ENCODE results near the gene APBB2.
A peak's percentile ranks its signal among the peaks of the same experiment; 100 is the strongest.
"Not testable (repeated sequence)": the region's sequence is repeated elsewhere in the genome, so short reads cannot be mapped to it uniquely, and the experiment has no call there.

APBB2 gene

GRCh38 chr4:41052287-41052686, 162.1 kb downstream of the APBB2 start:
- no CpG with 5 or more reads among the region's 5 CpGs for WGBS (ENCODE audit: extremely low coverage, insufficient coverage, insufficient read length)
- no peak overlapping the region for H3K27ac ChIP-seq (ENCODE audit: low read depth, low read length)
- peaks cover 3 to 7% of the 10 kb centered on the region in 2 experiments for H3K4me1 ChIP-seq (ENCODE audit: control insufficient read depth in 1 of 2, insufficient read depth in 2 of 2, low read length in 2 of 2)
- no peak overlapping the region for H3K9ac ChIP-seq (ENCODE audit: low read length)
- no peak overlapping the region for H3K4me2 ChIP-seq (ENCODE audit: low read length)
- H3K14ac ChIP-seq (ENCODE audit: low read length), result no peak overlapping the region
- no peaks in the 10 kb centered on the region for H3K9me3 ChIP-seq (ENCODE audit: insufficient read depth, low read depth, low read length)
- H4K8ac ChIP-seq (ENCODE audit: low read depth, low read length), result no peak overlapping the region
- no peak overlapping the region for H4K12ac ChIP-seq (ENCODE audit: low read depth, low read length)
- no peak overlapping the region for H3K18ac ChIP-seq (ENCODE audit: low read length)
- no peak overlapping the region for H3K23ac ChIP-seq (ENCODE audit: low read length)
- H3K36me3 ChIP-seq (ENCODE audit: control insufficient read depth in 1 of 2, insufficient read depth in 2 of 2, low read length in 2 of 2), result peaks cover 2 to 3% of the 10 kb centered on the region in 2 experiments
- H3K79me1 ChIP-seq (ENCODE audit: low read length), result no peaks in the 10 kb centered on the region
- H2BK12ac ChIP-seq (ENCODE audit: low read length), result no peak overlapping the region
- DNase-seq, result peak; percentile 7 to 61
- no peak overlapping the region for H2BK120ac ChIP-seq (ENCODE audit: insufficient read depth, low read length, poor library complexity)
- H3K79me2 ChIP-seq (ENCODE audit: control insufficient read depth, insufficient read depth, low read length, poor library complexity), result no peaks in the 10 kb centered on the region
- H2BK5ac ChIP-seq (ENCODE audit: low read depth, low read length, poor library complexity), result no peak overlapping the region
- H2AFZ ChIP-seq (ENCODE audit: insufficient read depth, low read length, poor library complexity), result no peak overlapping the region
- no peak overlapping the region for H4K91ac ChIP-seq (ENCODE audit: low read depth, low read length)
- no peaks in the 10 kb centered on the region for H3K27me3 ChIP-seq (ENCODE audit: insufficient read depth, low read length)
- H2AK5ac ChIP-seq (ENCODE audit: low read length), result no peak overlapping the region
- H3K4me3 ChIP-seq (ENCODE audit: low read depth, low read length), result no peak overlapping the region
- H3K4ac ChIP-seq (ENCODE audit: low read depth, low read length), result no peak overlapping the region

- Histone ChIP-seq H3K4me1 (ENCODE audit: control insufficient read depth in 1 of 2, insufficient read depth in 2 of 2, low read length in 2 of 2) (peaks cover 3 to 7% of the 10 kb centered on the region in 2 experiments), H3K4me3 (ENCODE audit: low read depth, low read length) (no peak overlapping the region), H3K4me2 (ENCODE audit: low read length) (no peak overlapping the region), H4K12ac (ENCODE audit: low read depth, low read length) (peak overlapping the region; percentile 26), H3K9ac (ENCODE audit: low read length) (no peak overlapping the region), H3K36me3 (ENCODE audit: control insufficient read depth in 1 of 2, insufficient read depth in 2 of 2, low read length in 2 of 2) (peaks cover 2 to 3% of the 10 kb centered on the region in 2 experiments), H2AK5ac (ENCODE audit: low read length) (no peak overlapping the region), H2AFZ (ENCODE audit: insufficient read depth, low read length, poor library complexity) (no peak overlapping the region), H3K79me2 (ENCODE audit: control insufficient read depth, insufficient read depth, low read length, poor library complexity) (no peaks in the 10 kb centered on the region), H3K9me3 (ENCODE audit: insufficient read depth, low read depth, low read length) (no peaks in the 10 kb centered on the region), H3K18ac (ENCODE audit: low read length) (peak overlapping the region; percentile 50), H2BK120ac (ENCODE audit: insufficient read depth, low read length, poor library complexity) (peak overlapping the region; percentile 2), H2BK12ac (ENCODE audit: low read length) (peak overlapping the region; percentile 70), H3K4ac (ENCODE audit: low read depth, low read length) (no peak overlapping the region), H4K8ac (ENCODE audit: low read depth, low read length) (no peak overlapping the region), H3K27ac (ENCODE audit: low read depth, low read length) (no peak overlapping the region), H3K79me1 (ENCODE audit: low read length) (no peaks in the 10 kb centered on the region), H3K23ac (ENCODE audit: low read length) (no peak overlapping the region), H3K14ac (ENCODE audit: low read length) (no peak overlapping the region), H3K27me3 (ENCODE audit: insufficient read depth, low read length) (no peaks in the 10 kb centered on the region), H4K91ac (ENCODE audit: low read depth, low read length) (peak overlapping the region; percentile 42), H2BK5ac (ENCODE audit: low read depth, low read length, poor library complexity) (no peak overlapping the region)
- DNase-seq, result peak; percentile 10
- no CpG with 5 or more reads among the region's 11 CpGs for WGBS (ENCODE audit: extremely low coverage, insufficient coverage, insufficient read length)
Observed at GRCh38 chr4:41050880-41051775, 163.2 kb downstream of the APBB2 start.

DNA sequence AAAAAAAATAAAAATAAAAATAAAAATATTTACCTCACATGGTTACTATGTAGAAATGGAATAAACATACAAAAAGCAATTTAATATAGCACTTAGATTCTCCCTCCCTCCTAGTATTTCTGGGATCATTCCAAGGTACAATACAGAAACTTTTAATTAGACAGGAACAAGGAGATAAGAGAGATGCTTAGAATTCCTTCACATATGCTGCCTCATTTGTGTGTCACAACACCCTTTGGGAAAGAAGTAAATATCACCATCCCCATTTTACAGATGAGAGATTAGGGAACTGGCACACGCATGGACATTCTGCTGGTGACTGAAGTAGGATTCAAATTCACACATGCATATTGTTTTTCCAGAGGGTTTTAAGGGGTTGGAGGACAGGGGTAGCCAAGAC, 164.2 kb downstream of the APBB2 start:
- Histone ChIP-seq H3K9me3 (ENCODE audit: insufficient read depth, low read depth, low read length) (no peaks in the 10 kb centered on the region), H4K8ac (ENCODE audit: low read depth, low read length) (no peak overlapping the region), H3K36me3 (ENCODE audit: control insufficient read depth in 1 of 2, insufficient read depth in 2 of 2, low read length in 2 of 2) (peaks cover 2 to 3% of the 10 kb centered on the region in 2 experiments), H3K4ac (ENCODE audit: low read depth, low read length) (no peak overlapping the region), H2AK5ac (ENCODE audit: low read length) (no peak overlapping the region), H3K14ac (ENCODE audit: low read length) (no peak overlapping the region), H3K4me2 (ENCODE audit: low read length) (no peak overlapping the region), H3K9ac (ENCODE audit: low read length) (no peak overlapping the region), H3K4me1 (ENCODE audit: control insufficient read depth in 1 of 2, insufficient read depth in 2 of 2, low read length in 2 of 2) (peaks cover 3 to 7% of the 10 kb centered on the region in 2 experiments), H2BK120ac (ENCODE audit: insufficient read depth, low read length, poor library complexity) (no peak overlapping the region), H3K18ac (ENCODE audit: low read length) (no peak overlapping the region), H3K79me1 (ENCODE audit: low read length) (no peaks in the 10 kb centered on the region), H2AFZ (ENCODE audit: insufficient read depth, low read length, poor library complexity) (no peak overlapping the region), H2BK5ac (ENCODE audit: low read depth, low read length, poor library complexity) (no peak overlapping the region), H4K12ac (ENCODE audit: low read depth, low read length) (no peak overlapping the region), H4K91ac (ENCODE audit: low read depth, low read length) (no peak overlapping the region), H3K79me2 (ENCODE audit: control insufficient read depth, insufficient read depth, low read length, poor library complexity) (no peaks in the 10 kb centered on the region), H3K27me3 (ENCODE audit: insufficient read depth, low read length) (no peaks in the 10 kb centered on the region), H2BK12ac (ENCODE audit: low read length) (no peak overlapping the region), H3K23ac (ENCODE audit: low read length) (no peak overlapping the region), H3K27ac (ENCODE audit: low read depth, low read length) (no peak overlapping the region), H3K4me3 (ENCODE audit: low read depth, low read length) (no peak overlapping the region)
- peak in 1 of 2 donors; percentile 28 for DNase-seq
- no CpG with 5 or more reads among the region's 1 CpG for WGBS (ENCODE audit: extremely low coverage, insufficient coverage, insufficient read length)

GRCh38 chr4:41049176-41049575, 165.2 kb downstream of the APBB2 start:
- H3K4ac ChIP-seq (ENCODE audit: low read depth, low read length); H2BK5ac ChIP-seq (ENCODE audit: low read depth, low read length, poor library complexity); H4K8ac ChIP-seq (ENCODE audit: low read depth, low read length); H3K79me2 ChIP-seq (ENCODE audit: control insufficient read depth, insufficient read depth, low read length, poor library complexity); H2AFZ ChIP-seq (ENCODE audit: insufficient read depth, low read length, poor library complexity); H3K23ac ChIP-seq (ENCODE audit: low read length); H3K36me3 ChIP-seq (ENCODE audit: control insufficient read depth in 1 of 2, insufficient read depth in 2 of 2, low read length in 2 of 2); H3K9ac ChIP-seq (ENCODE audit: low read length); H3K4me1 ChIP-seq (ENCODE audit: control insufficient read depth in 1 of 2, insufficient read depth in 2 of 2, low read length in 2 of 2); H3K14ac ChIP-seq (ENCODE audit: low read length); H3K27me3 ChIP-seq (ENCODE audit: insufficient read depth, low read length); H3K18ac ChIP-seq (ENCODE audit: low read length); H4K12ac ChIP-seq (ENCODE audit: low read depth, low read length); H2BK120ac ChIP-seq (ENCODE audit: insufficient read depth, low read length, poor library complexity); H2AK5ac ChIP-seq (ENCODE audit: low read length); H3K27ac ChIP-seq (ENCODE audit: low read depth, low read length); H3K9me3 ChIP-seq (ENCODE audit: insufficient read depth, low read depth, low read length); H3K4me2 ChIP-seq (ENCODE audit: low read length); H4K91ac ChIP-seq (ENCODE audit: low read depth, low read length); DNase-seq; H3K4me3 ChIP-seq (ENCODE audit: low read depth, low read length); H3K79me1 ChIP-seq (ENCODE audit: low read length); H2BK12ac ChIP-seq (ENCODE audit: low read length): not testable (repeated sequence)
- WGBS (ENCODE audit: extremely low coverage, insufficient coverage, insufficient read length), result no CpG with 5 or more reads among the region's 40 CpGs
